Superior temporal gyrus (tissue), 1 donor: Measurements from ENCODE around the gene SUN1.
"Not testable (repeated sequence)": the region's sequence is repeated elsewhere in the genome, so short reads cannot be mapped to it uniquely, and the experiment has no call there.

Source experiments
- DNase-seq: peaks from one replicate; pipeline ENCODE4 v3.0.0-alpha.2; 2016; ENCODE audit errors: extremely low spot score

Gene SUN1

GRCh38 chr7:835021-835420 is 2.7 kb downstream of the SUN1 start:
- no peak for DNase-seq

GRCh38 chr7:835485-836401 is 3.5 kb downstream of the SUN1 start:
- DNase-seq: no peak

GRCh38 chr7:836429-836828 is 4.2 kb downstream of the SUN1 start:
- DNase-seq: no peak

- no peak for DNase-seq
These were observed 4.7 kb downstream of the SUN1 start for GRCh38 chr7:837001-837400.

- DNase-seq: no peak
These were observed 7.8 kb downstream of the SUN1 start for GRCh38 chr7:840001-840600.

GRCh38 chr7:841943-842342 is 9.7 kb downstream of the SUN1 start:
- DNase-seq: no peak

- DNase-seq: peak; percentile 68
These were observed 10.3 kb downstream of the SUN1 start for GRCh38 chr7:842431-843031.

- no peak for DNase-seq
These were observed 11.0 kb downstream of the SUN1 start for GRCh38 chr7:843230-843629.

GRCh38 chr7:844043-844442 is 11.8 kb downstream of the SUN1 start:
- DNase-seq: no peak

- DNase-seq: no peak
These were observed 12.2 kb downstream of the SUN1 start for GRCh38 chr7:844514-844913.

- peak; percentile 13 for DNase-seq
These were observed 12.8 kb downstream of the SUN1 start for GRCh38 chr7:845091-845490.

GRCh38 chr7:845731-846130 is 13.5 kb downstream of the SUN1 start:
- DNase-seq: no peak

- DNase-seq: not testable (repeated sequence)
These were observed 14.8 kb downstream of the SUN1 start for GRCh38 chr7:846958-847650.

- DNase-seq: not testable (repeated sequence)
These were observed 15.5 kb downstream of the SUN1 start for GRCh38 chr7:847728-848127.

- DNase-seq: no peak
These were observed 16.9 kb downstream of the SUN1 start for GRCh38 chr7:849145-849544.

GRCh38 chr7:849781-850180 is 17.5 kb downstream of the SUN1 start:
- DNase-seq: no peak

- DNase-seq: no peak
These were observed 18.9 kb downstream of the SUN1 start for GRCh38 chr7:851204-851603.

GRCh38 chr7:853366-854117 is 21.3 kb downstream of the SUN1 start:
- no peak for DNase-seq

GRCh38 chr7:854118-854775 is 22.0 kb downstream of the SUN1 start:
- no peak for DNase-seq

GRCh38 chr7:855686-856369 is 23.6 kb downstream of the SUN1 start:
- no peak for DNase-seq
